Measurements from ENCODE around the gene ADCK1.
A peak's percentile ranks its signal among the peaks of the same experiment; 100 is the strongest.
"Not testable (repeated sequence)": the region's sequence is repeated elsewhere in the genome, so short reads cannot be mapped to it uniquely, and the experiment has no call there.

Gene ADCK1

DNA sequence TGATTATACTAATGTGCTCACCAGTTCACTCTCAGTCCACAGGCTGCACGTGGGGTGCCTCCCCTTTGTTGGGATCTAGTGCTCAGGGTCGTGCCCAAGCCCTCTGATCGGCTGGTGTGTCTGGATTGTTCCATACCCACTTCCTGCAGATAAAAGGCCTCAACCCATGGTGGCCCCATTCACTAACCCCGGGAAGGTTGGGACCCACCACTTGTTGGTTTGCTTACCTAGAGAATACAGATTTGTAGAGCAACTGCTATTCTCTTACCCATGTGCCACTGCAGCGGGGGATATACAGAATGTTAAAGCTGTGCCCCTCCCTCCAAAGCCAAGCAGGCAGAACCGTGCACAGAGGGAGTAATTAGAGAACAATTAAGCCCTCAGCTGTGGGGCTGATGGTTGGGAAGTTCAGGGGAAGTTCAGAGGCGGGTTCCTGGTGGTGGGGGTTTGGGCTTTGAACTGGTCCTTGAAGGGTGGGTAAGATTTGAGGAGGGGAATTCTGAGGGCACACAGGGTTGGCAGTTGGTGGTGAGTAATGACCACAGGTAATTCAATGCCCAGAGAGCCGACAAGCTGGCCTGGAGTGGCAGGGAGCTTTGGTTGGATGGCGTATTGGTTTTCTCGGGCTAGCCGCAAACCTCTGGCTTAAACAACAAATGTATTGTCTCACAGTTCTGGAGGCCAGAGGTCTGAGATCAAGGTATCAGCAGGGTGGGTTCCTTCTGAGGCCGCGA lies 68.8 kb downstream of the ADCK1 start:
- no peak for DNase-seq

- DNase-seq = no peak
These were observed 69.4 kb downstream of the ADCK1 start for GRCh38 chr14:77869340-77869739.

- no peak for DNase-seq
These were observed 70.7 kb downstream of the ADCK1 start for GRCh38 chr14:77870646-77871045.

GRCh38 chr14:77872152-77872551 lies 72.2 kb downstream of the ADCK1 start:
- DNase-seq = no peak

- no peak for DNase-seq
These were observed 73.1 kb downstream of the ADCK1 start for GRCh38 chr14:77872983-77873382.

DNA sequence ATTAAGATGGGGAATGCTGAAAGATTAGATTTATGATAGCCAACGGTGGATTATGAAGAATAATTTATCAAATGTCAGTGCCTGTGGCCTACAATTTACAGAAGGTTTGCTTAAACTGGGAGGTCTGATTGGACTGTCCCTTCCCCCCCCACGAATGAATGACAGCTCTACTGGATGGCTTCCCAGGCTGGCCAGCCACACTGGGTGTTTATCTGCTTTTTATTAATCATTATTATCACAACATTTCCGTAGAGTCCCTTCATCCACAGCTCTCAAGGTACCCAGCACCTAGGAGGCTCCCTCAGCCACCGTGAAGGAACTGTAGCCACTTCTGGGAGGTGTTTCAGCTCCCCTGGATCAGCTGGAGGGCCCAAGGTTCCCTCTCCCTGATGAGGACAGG lies 78.9 kb downstream of the ADCK1 start:
- DNase-seq = no peak

DNA sequence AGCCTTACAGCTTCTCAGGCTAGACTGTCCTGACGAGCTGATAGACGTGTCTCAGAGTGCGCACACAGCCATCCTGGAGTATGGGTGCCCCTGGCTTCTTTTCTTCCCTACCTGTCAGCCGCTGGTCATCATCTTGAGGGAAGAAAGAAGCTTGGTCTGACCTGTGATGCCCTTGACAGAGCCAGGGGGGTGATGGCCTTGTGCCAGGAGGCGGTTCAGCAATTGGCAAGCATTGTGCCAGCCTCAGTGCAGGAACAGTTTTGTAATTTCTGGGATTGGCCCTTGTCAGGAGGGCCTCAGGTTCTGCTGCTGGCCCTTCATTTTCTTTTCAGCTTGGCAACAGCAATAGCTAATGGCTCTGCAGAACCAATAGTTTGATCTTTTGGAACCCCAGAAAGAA lies 80.1 kb downstream of the ADCK1 start:
- no peak for DNase-seq

- DNase-seq = peak; percentile 81
These were observed 82.2 kb downstream of the ADCK1 start for GRCh38 chr14:77882098-77882497.

DNA sequence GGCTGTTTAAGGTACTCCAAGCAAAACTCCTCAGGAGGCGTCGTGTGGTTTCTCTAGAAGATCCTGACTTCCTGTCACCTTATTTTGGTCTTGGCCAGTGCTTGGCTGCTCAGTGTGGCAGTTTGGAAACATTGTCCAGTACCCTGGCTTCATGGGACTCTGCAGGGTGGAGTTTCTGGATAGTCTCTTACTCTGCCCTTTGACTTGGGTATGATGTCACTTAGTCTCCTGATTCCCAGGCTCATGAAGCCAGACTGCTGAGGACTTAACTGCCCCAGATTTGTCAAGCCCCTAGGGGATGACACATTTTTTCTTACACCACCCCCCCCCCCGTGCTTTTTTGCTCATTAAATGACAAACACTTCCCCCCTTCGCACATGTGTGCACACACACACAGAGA lies 82.7 kb downstream of the ADCK1 start:
- DNase-seq = no peak

GRCh38 chr14:77883131-77883846 lies 83.4 kb downstream of the ADCK1 start:
- no peak for DNase-seq

GRCh38 chr14:77883847-77884238 lies 83.9 kb downstream of the ADCK1 start:
- no peak for DNase-seq

DNA sequence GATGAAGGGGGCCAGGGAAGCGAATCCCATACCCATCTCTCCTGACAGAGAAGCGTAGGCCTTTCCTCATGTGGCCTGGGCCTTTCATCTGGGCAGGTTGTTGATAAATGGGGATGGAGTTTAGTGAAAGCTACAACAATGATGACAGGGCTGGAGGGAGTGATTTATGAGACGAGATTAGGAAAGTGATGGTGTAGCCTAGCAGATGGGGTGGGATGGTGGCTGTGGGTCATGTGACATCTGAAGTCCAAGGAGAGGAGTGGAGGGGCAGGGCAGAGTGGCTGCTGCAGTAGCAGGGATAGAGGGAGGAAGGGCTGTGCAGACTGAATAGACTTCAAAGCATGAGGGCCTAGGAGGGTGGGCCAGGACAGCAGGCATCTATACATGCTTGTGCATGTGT lies 85.5 kb downstream of the ADCK1 start:
- DNase-seq = no peak

DNA sequence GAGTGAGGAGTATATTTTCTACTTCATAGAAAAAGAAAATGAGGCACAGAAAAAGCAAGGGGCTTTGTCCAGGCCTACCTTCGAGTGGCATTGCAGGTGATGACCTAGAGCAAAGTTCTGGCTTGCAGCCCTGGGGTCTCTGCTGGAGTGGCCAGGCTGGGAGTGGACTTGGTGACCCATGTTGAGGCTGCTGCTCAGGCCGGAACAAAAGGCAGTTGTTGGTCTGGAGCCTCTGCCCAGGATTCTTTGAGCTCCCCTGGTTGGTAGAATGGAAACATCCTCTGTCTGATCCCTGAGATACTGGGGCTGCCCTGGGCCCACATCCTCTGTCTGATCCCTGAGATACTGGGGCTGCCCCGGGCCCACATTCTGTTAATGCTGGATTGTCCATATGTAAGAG lies 86.1 kb downstream of the ADCK1 start:
- no peak for DNase-seq

- not testable (repeated sequence) for DNase-seq
These were observed 89.0 kb downstream of the ADCK1 start for GRCh38 chr14:77888903-77889302.

DNA sequence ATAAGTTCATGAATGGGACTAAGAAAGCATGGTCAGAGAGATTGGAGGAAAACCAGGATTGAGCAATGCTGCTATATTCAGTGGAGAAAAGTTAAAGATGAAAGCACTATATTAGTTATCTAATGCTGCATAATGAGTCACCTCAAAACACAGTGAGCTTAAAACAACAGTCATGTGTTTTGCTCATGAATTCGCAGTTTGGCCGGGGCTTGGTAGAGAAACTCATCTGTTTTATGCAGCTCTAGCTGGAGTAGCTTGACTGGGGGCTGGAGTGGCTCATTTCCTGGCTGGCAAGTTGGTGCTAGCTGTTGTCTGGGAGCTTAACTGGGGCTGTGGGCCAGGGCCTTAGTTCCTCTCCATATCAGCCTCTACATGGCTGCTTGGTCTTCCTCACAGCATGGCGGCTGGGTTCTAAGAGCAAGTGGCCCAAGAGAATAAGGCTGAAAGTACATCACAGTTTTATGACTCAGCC lies 90.1 kb downstream of the ADCK1 start:
- DNase-seq = no peak

- no peak for DNase-seq
These were observed 91.0 kb downstream of the ADCK1 start for GRCh38 chr14:77890873-77891272.

- no peak for DNase-seq
These were observed 92.5 kb downstream of the ADCK1 start for GRCh38 chr14:77892381-77892871.

GRCh38 chr14:77892890-77893484 lies 93.1 kb downstream of the ADCK1 start:
- no peak for DNase-seq

- no peak for DNase-seq
These were observed 97.5 kb downstream of the ADCK1 start for GRCh38 chr14:77897374-77897773.

DNA sequence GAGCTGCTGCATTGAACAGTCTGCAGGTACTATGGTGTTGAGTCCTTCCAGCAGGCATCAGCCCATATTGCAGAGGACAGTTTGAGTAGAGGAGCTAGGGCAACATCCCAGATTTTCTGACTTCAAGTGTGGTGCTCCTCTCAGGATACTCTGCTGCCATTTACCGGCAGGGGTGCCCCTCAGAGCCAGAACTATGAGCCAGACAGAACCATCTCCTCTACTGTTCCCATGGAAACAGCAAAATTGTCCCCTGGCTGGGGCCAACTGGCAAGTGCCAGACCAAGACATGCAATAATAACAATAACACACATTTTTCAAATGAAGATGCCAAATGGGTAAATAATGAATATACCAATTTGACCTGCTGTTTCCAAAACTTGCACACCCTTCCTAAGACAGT lies 102.9 kb downstream of the ADCK1 start:
- no peak for DNase-seq

GRCh38 chr14:77903221-77903620 lies 103.3 kb downstream of the ADCK1 start:
- DNase-seq = no peak

GRCh38 chr14:77903937-77904617 lies 104.2 kb downstream of the ADCK1 start:
- DNase-seq = no peak

DNA sequence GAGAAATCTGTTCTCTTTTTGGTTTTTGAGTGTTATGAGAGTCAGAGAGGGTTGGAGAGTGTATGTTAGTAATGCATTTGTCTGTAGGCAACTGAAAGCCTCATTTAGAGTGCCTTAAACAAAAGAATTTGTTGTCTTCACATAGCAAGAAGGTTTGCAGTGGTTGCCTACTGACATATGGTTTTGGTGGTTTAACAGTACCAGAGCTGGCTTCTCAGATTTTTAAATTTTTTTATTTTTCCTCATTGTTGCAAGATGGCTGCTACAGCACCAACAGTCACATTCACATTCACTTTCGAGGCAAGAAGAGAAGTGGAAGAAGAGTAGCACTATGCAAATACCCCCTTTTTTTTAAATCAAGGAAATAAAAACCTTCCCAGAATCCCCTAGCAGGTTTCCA lies 106.5 kb downstream of the ADCK1 start:
- no peak for DNase-seq

Measured in NCI-H1092 (cell line).